ENCODE measurements around the gene IGIP. TPM values are rescaled to one million over a fixed set of nuclear protein-coding genes. Genes with fewer than 3 reads are reported as not detected.

IGIP gene
- total RNA-seq, 1 experiment from 2014 or later, result 1.7 TPM

GRCh38 chr5:140112685-140113179 is 13.0 kb upstream of the IGIP start (continued):
- no peak for TF ChIP-seq NR3C1 (CRISPR knock-in tag; conservative IDR thresholded peaks at IDR 0.05; ENCODE audit: low read depth)
- no peak for TF ChIP-seq ESRRA (CRISPR knock-in tag; IDR thresholded peaks at IDR 0.05; ENCODE audit: borderline replicate concordance)
- no peak for TF ChIP-seq ZNF121 (CRISPR knock-in tag; IDR thresholded peaks at IDR 0.05)
- no peak for TF ChIP-seq ATF6 (CRISPR knock-in tag; IDR thresholded peaks at IDR 0.05)
- TF ChIP-seq JAZF1 (CRISPR knock-in tag; IDR thresholded peaks at IDR 0.05), result no peak
- no peak for TF ChIP-seq NFE2L1 (CRISPR knock-in tag; IDR thresholded peaks at IDR 0.05)
- no peak for TF ChIP-seq CBFB (CRISPR knock-in tag; IDR thresholded peaks at IDR 0.05; ENCODE audit: low read depth)
- no peak for TF ChIP-seq ZNF281 (CRISPR knock-in tag; IDR thresholded peaks at IDR 0.05)
- no peak for TF ChIP-seq E2F1 (CRISPR knock-in tag; IDR thresholded peaks at IDR 0.05)
- no peak for TF ChIP-seq NFATC4 (CRISPR knock-in tag; IDR thresholded peaks at IDR 0.05)
- no peak for TF ChIP-seq PREB (CRISPR knock-in tag; IDR thresholded peaks at IDR 0.05; ENCODE audit: borderline replicate concordance)
- TF ChIP-seq ATF1 (CRISPR knock-in tag; IDR thresholded peaks at IDR 0.05), result no peak
- no peak for TF ChIP-seq RORB (CRISPR knock-in tag; IDR thresholded peaks at IDR 0.05)
- no peak for TF ChIP-seq ZNF532 (CRISPR knock-in tag; IDR thresholded peaks at IDR 0.05; ENCODE audit: borderline replicate concordance)

- CTCF ChIA-PET, result interaction anchor here (0.7 to 4.5 kb wide), 6 partner anchors 32 to 145 kb away, joined by 3 to 58 read pairs (median 6); partner anchors contain the start of gene NRG2
- no peak overlapping the region for H3K27ac Mint-ChIP-seq
- peak overlapping the region; percentile 82 for H3K4me3 Mint-ChIP-seq
- H3K36me3 Mint-ChIP-seq, result no peaks in the 10 kb centered on the region
- peak; percentile 73 for DNase-seq (ENCODE audit: low spot score)
- peaks cover 67% of the 10 kb centered on the region for H3K4me1 Mint-ChIP-seq
- H3K27me3 Mint-ChIP-seq (ENCODE audit: low read depth), result peaks cover 83% of the 10 kb centered on the region
- no peaks in the 10 kb centered on the region for H3K9me3 Mint-ChIP-seq
- peak; percentile 23 for ATAC-seq
- POLR2A ChIA-PET, result interaction anchor here (0.7 kb wide), 1 partner anchor 33 kb away, joined by 3 read pairs; no protein-coding TSS in a partner anchor
- TF ChIP-seq ZNF121 (CRISPR knock-in tag; IDR thresholded peaks at IDR 0.05), result no peak
- no peak for TF ChIP-seq ZNF416 (CRISPR knock-in tag; IDR thresholded peaks at IDR 0.05)
- no peak for TF ChIP-seq TEAD4 (CRISPR knock-in tag; IDR thresholded peaks at IDR 0.05)
- no peak for TF ChIP-seq ZNF425 (CRISPR knock-in tag; conservative IDR thresholded peaks at IDR 0.05)
- no peak for TF ChIP-seq MYBL2 (CRISPR knock-in tag; IDR thresholded peaks at IDR 0.05)
- TF ChIP-seq MAX (CRISPR knock-in tag; IDR thresholded peaks at IDR 0.05), result no peak
- TF ChIP-seq SMAD4 (CRISPR knock-in tag; IDR thresholded peaks at IDR 0.05), result no peak
- no peak for TF ChIP-seq E2F1 (CRISPR knock-in tag; IDR thresholded peaks at IDR 0.05)
Measured at GRCh38 chr5:140113180-140113698, 12.5 kb upstream of the IGIP start.

Measured in WTC11 (cell line).